Measurements from ENCODE around the gene IL16.

DNA sequence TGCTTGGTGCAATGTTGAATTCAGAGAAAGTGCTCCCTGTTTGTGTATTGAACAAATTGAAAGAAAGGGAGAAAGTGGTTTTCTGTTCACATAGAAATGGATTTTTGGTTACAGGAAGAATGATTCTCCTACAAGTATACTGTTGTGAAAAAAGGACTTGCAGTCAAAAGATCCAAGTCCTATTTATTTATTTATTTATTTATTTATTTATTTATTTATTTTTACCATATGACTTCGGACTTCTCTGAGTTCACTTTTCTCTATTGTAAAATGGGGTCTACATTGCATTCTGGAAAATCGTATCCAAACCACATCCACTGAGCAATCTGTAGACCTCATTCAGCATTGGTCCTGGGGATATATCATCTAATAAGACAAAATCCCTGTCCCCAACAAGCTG is 81.2 kb downstream of the IL16 start:
- TF ChIP-seq, protein P1, sequence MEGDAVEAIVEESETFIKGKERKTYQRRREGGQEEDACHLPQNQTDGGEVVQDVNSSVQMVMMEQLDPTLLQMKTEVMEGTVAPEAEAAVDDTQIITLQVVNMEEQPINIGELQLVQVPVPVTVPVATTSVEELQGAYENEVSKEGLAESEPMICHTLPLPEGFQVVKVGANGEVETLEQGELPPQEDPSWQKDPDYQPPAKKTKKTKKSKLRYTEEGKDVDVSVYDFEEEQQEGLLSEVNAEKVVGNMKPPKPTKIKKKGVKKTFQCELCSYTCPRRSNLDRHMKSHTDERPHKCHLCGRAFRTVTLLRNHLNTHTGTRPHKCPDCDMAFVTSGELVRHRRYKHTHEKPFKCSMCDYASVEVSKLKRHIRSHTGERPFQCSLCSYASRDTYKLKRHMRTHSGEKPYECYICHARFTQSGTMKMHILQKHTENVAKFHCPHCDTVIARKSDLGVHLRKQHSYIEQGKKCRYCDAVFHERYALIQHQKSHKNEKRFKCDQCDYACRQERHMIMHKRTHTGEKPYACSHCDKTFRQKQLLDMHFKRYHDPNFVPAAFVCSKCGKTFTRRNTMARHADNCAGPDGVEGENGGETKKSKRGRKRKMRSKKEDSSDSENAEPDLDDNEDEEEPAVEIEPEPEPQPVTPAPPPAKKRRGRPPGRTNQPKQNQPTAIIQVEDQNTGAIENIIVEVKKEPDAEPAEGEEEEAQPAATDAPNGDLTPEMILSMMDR (IDR thresholded peaks at IDR 0.05; ENCODE audit: insufficient read depth, low read length, poor library complexity, severe bottlenecking): no peak
- TF ChIP-seq EZH2phosphoT487 (conservative IDR thresholded peaks at IDR 0.05; ENCODE audit: low read length): no peak

All from SU-DHL-6 (cell line).